IPS-18a (cell line): ENCODE results near the gene HOXC5.

Experiments used
- H3K27ac ChIP-seq: one replicate; pipeline ENCODE4 v1.5.1; 2013; ENCODE audit warnings: low read length
- H3K27me3 ChIP-seq: one replicate; pipeline ENCODE4 v1.6.1; 2013; ENCODE audit warnings: mild to moderate bottlenecking, low read length; ENCODE audit not compliant: control insufficient read depth, insufficient read depth
- H3K36me3 ChIP-seq: one replicate; pipeline ENCODE4 v1.6.1; 2013; ENCODE audit warnings: low read depth, low read length; ENCODE audit not compliant: control insufficient read depth
- H3K4me1 ChIP-seq: one replicate; pipeline ENCODE4 v1.6.1; 2013; ENCODE audit warnings: low read depth, low read length; ENCODE audit not compliant: control insufficient read depth
- H3K4me3 ChIP-seq: one replicate; pipeline ENCODE4 v1.5.1; 2013; ENCODE audit warnings: low read length
- H3K9ac ChIP-seq: one replicate; pipeline ENCODE4 v1.6.1; 2013; ENCODE audit warnings: mild to moderate bottlenecking, low read length, moderate library complexity
- H3K9me3 ChIP-seq: one replicate; pipeline ENCODE4 v1.6.1; 2013; ENCODE audit warnings: low read depth, low read length; ENCODE audit not compliant: control insufficient read depth

The HOXC5 gene

GRCh38 chr12:54010972-54011664 lies 21.7 kb upstream of the HOXC5 start:
- no peak overlapping the region for H3K27ac ChIP-seq
- peaks cover 100% of the 10 kb centered on the region for H3K27me3 ChIP-seq
- no peak overlapping the region for H3K9ac ChIP-seq
- no peaks in the 10 kb centered on the region for H3K9me3 ChIP-seq
- H3K4me1 ChIP-seq: peaks cover 4% of the 10 kb centered on the region
- no peaks in the 10 kb centered on the region for H3K36me3 ChIP-seq
- H3K4me3 ChIP-seq: no peak overlapping the region

- peaks cover 100% of the 10 kb centered on the region for H3K27me3 ChIP-seq
- H3K9ac ChIP-seq: no peak overlapping the region
- peaks cover 4% of the 10 kb centered on the region for H3K4me1 ChIP-seq
- no peaks in the 10 kb centered on the region for H3K9me3 ChIP-seq
- H3K27ac ChIP-seq: no peak overlapping the region
- H3K4me3 ChIP-seq: no peak overlapping the region
- no peaks in the 10 kb centered on the region for H3K36me3 ChIP-seq
Observed at GRCh38 chr12:54011665-54012532, 21.0 kb upstream of the HOXC5 start.

DNA sequence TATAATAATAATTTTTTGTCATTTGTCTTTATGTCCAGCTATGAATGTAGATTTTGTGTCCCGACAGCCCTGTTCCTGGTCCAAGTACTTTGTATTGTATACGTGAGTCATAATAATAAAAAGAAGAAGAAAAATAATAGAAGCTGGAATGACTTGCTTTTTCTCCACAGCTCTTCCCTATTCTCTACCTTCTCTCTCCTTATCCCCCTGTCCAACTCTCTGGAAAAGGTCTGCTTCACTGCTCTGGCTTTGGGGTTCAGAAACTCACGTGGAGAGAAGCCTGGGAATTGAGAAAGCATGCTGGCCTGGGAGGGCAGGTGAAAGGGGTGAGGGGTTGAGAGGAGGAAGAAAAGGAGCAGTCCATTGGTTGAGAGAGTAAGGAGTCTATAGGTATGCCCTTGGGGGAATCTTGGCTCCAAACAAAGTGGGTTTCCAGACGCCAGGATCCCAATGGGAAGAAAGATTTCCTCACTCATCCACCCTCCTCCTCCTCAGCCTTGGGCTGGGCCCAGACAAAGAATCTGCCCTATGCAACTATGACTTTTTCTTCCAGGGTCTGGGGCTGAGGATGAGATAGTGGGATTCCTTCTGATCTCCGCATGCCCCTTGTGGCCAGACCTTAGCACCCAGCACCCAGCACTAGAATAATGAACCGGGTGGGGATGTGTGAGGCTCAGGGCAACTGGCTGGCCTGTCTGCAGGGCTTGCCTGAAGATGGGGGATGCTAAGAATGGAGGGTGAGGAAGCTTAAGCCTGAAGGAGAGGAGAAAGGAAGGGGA lies 20.0 kb upstream of the HOXC5 start:
- Histone ChIP-seq H3K9ac (no peak overlapping the region), H3K27me3 (peaks cover 100% of the 10 kb centered on the region), H3K4me1 (peaks cover 7% of the 10 kb centered on the region), H3K9me3 (no peaks in the 10 kb centered on the region), H3K36me3 (no peaks in the 10 kb centered on the region), H3K4me3 (no peak overlapping the region), H3K27ac (no peak overlapping the region)

DNA sequence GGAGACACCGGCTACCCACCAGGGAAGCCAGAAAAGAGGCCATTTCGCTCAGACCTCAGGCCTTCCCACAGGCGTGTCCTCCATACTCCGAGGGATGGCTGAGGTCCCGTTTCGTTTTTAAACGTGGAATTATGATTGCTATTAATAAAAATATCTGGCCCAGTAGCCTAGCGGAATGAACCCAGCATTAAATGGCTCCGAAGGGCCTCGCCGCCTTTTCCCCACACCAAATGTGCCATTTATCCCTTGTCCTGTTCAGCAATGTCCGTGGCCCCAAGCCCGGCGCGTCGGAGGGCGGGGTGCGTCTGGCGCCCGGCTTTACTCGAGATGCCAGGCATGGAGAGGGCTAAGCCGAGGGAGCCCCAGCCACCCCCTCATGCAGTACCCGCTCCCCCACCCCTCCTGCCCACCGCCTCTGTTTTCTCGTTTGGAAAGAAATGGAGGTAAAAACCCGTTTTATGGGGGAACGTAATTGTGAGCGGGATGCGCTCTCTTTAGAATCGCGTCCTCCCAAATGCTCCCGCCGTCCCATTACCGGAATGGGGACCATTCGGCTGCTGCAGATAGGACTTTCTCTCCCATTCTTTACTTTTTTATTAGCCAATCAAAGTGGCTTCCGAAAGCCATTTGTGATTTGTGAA lies 18.4 kb upstream of the HOXC5 start:
- Histone ChIP-seq H3K9ac (no peak overlapping the region), H3K4me1 (peaks cover 4% of the 10 kb centered on the region), H3K36me3 (no peaks in the 10 kb centered on the region), H3K9me3 (no peaks in the 10 kb centered on the region), H3K4me3 (no peak overlapping the region), H3K27ac (no peak overlapping the region), H3K27me3 (peaks cover 100% of the 10 kb centered on the region)

GRCh38 chr12:54015018-54015931 lies 17.6 kb upstream of the HOXC5 start:
- no peak overlapping the region for H3K9ac ChIP-seq
- H3K9me3 ChIP-seq: no peaks in the 10 kb centered on the region
- H3K4me1 ChIP-seq: peaks cover 4% of the 10 kb centered on the region
- no peak overlapping the region for H3K27ac ChIP-seq
- H3K4me3 ChIP-seq: no peak overlapping the region
- H3K36me3 ChIP-seq: no peaks in the 10 kb centered on the region
- H3K27me3 ChIP-seq: peaks cover 100% of the 10 kb centered on the region

DNA sequence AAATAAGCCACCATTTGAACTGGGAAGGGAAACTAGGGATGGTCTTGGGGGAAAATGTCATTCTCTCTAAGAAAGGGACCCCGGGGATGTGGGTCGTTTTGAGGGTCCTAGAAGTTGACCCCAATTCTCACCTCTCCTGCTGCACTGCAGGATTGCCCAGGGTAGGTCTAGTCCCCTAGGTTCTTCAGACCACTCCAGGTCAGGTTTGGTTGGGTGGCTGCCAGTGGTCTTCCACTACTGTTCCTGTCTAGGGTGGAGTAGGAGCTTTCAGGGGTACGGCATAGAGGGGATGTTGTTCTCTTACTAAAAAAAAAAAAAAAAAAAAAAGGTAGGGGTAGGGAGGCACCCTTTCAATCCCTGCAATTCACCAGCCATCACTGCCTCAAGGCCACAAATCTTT lies 16.8 kb upstream of the HOXC5 start:
- no peak overlapping the region for H3K27ac ChIP-seq
- H3K36me3 ChIP-seq: no peaks in the 10 kb centered on the region
- no peaks in the 10 kb centered on the region for H3K9me3 ChIP-seq
- no peak overlapping the region for H3K4me3 ChIP-seq
- peaks cover 4% of the 10 kb centered on the region for H3K4me1 ChIP-seq
- no peak overlapping the region for H3K9ac ChIP-seq
- H3K27me3 ChIP-seq: peaks cover 100% of the 10 kb centered on the region

DNA sequence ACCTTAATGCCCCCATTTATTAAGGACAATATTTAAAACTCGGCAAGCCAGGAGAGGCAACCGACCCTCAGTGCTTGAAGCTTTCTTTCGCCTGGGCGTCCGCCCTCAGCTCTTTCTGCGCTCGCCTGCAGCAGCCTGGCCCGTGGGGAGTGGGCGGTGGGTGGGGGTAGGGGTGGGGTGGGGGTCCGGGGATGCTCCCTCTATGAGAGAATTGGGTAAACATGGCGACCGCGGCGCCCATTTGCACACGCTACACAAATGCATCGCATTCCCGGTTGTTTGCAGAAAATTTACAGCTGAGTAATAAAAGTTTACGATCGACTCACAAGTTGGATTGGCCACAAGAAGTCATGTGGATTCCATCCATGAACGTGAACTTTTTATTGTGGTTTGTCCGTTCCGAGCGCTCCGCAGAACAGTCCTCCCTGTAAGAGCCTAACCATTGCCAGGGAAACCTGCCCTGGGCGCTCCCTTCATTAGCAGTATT lies 16.3 kb upstream of the HOXC5 start:
- Histone ChIP-seq H3K9ac (no peak overlapping the region), H3K27ac (no peak overlapping the region), H3K9me3 (no peaks in the 10 kb centered on the region)

DNA sequence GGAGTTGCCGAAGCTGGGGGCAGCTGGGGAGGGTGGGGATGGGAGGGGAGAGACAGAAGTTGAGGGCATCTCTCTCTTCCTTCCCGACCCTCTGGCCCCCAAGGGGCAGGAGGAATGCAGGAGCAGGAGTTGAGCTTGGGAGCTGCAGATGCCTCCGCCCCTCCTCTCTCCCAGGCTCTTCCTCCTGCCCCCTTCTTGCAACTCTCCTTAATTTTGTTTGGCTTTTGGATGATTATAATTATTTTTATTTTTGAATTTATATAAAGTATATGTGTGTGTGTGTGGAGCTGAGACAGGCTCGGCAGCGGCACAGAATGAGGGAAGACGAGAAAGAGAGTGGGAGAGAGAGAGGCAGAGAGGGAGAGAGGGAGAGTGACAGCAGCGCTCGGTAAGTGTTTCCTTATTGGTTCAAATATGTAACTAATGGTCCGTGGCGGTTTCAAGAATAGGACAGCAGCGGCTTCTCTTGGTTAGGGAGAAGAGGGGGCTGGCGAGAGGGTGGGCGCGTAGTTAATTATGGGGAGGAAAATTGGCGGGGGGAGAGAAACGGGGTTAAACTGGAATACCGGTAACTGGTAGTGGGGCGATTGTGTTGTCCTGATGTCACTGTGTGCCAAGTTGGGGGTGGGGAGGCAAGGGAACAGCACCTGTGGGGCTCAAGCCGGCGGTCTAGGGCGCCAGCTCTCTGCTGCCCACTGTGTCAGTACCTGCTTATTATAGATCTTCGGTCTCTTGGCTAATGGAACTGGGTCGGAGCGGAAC lies 15.6 kb upstream of the HOXC5 start:
- Histone ChIP-seq H3K27ac (no peak overlapping the region), H3K9me3 (no peaks in the 10 kb centered on the region), H3K4me1 (peaks cover 4% of the 10 kb centered on the region), H3K9ac (no peak overlapping the region), H3K4me3 (peak overlapping the region; percentile 40), H3K27me3 (peaks cover 100% of the 10 kb centered on the region), H3K36me3 (no peaks in the 10 kb centered on the region)

More for the DNA sequence above, 16.3 kb upstream of the HOXC5 start:
- H3K27me3 ChIP-seq: peaks cover 100% of the 10 kb centered on the region
- H3K4me1 ChIP-seq: peaks cover 4% of the 10 kb centered on the region
- H3K36me3 ChIP-seq: no peaks in the 10 kb centered on the region
- H3K4me3 ChIP-seq: no peak overlapping the region

DNA sequence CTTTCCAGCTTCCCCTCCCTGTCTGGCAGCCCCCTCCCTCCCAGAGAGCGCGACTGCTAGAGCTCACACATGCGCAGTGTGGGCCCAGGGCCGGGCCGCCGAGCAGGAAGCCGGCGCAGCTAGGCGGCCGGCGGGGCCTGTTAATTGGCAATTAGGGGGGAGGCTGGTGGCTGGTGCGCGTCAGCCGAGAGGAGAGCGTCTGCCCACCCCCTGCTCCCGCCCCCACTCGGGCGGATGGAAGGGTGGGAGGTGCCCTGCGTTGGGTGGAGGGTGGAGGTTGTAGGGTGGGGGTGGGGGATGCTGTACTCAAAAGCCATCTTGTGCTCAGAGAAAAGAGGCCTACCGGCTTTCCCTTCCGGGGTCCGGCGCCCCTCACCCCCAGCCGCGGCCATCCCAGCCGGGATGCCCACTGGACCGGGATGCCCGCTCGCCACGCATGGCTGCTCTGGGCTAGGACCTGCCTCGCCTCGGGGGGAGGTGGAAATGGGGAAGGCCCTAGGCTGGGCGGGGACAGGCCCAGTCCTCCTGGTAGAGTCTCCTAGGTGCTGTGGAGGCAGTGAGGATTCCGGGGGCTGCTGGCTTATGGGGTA lies 14.9 kb upstream of the HOXC5 start:
- Histone ChIP-seq H3K9ac (no peak overlapping the region), H3K27me3 (peaks cover 100% of the 10 kb centered on the region), H3K27ac (no peak overlapping the region), H3K9me3 (no peaks in the 10 kb centered on the region), H3K4me3 (peak overlapping the region; percentile 40), H3K36me3 (no peaks in the 10 kb centered on the region), H3K4me1 (peaks cover 4% of the 10 kb centered on the region)
